HCT116 (cell line): ENCODE measurements around the gene RABL6. TPM values are rescaled to one million over a fixed set of nuclear protein-coding genes. Genes with fewer than 3 reads are reported as not detected.

Experiments
- ATAC-seq: fragments of 200-7000 bp; cut with Tn5 transposase; 2 replicates; pipeline ENCODE4 v1.9.1; 2020; ENCODE audit warnings: mild to moderate bottlenecking, moderate library complexity
- BruUV-seq: library from RNA; stranded (reverse); fragments of 400-500 nt; replicated peaks from 2 replicates; lab custom pipeline; 2021; lab: Mats Ljungman, UMichigan
- CTCF ChIA-PET: fragments of 300-600 bp; sonication (Branson Sonifier 250); formaldehyde crosslinking; loops from one replicate; lab custom pipeline; 2021; ENCODE audit warnings: antibody characterized with exemption; lab: Charles Lee
- POLR2A ChIA-PET: fragments of 300-600, 350-600 bp; sonication (Branson Sonifier 250); formaldehyde crosslinking; loops from one replicate; lab custom pipeline; 2021; ENCODE audit warnings: antibody characterized with exemption; lab: Charles Lee
- RAD21 ChIA-PET, 2 experiments: fragments of 300-600 bp; sonication (Branson Sonifier 250); formaldehyde crosslinking; loops; one replicate each; lab custom pipeline; 2023; ENCODE audit warnings: low total read pairs in 2 of 2; ENCODE audit not compliant: uncharacterized antibody in 2 of 2, unreplicated experiment in 2 of 2, low non-redundant PET in 1 of 2; lab: Charles Lee
- DNase-seq: peaks from one replicate; pipeline ENCODE4 v3.0.0-alpha.2; 2010; ENCODE audit warnings: low read depth, low spot score
- H2AFZ ChIP-seq: fragments of 200-600 bp; shearing (Covaris generic), sonication (generic); 2 replicates; pipeline ENCODE4 v1.6.1; 2017; ENCODE audit warnings: low read depth, mixed run types, mixed read lengths, antibody characterized with exemption, low read length; ENCODE audit not compliant: poor library complexity, severe bottlenecking
- H3K27ac ChIP-seq: 2 replicates; pipeline ENCODE4 v1.5.1; 2012; ENCODE audit warnings: low read depth, low read length
- H3K27me3 ChIP-seq: fragments of 200-600 bp; sonication (generic); 2 replicates; pipeline ENCODE4 v1.6.1; 2016; ENCODE audit warnings: mixed run types, low read length, mixed read lengths; ENCODE audit not compliant: insufficient read depth
- H3K36me3 ChIP-seq, 2 experiments: fragments of 200-500 bp in 1 of 2; fragments of 200-600 bp in 1 of 2; sonication (Bioruptor generic) in 1 of 2; sonication (generic) in 1 of 2; 2 replicates each; pipeline versions ENCODE4 v1.5.1 to v1.6.1; 2014 to 2016; ENCODE audit warnings: low read length in 2 of 2, inconsistent platforms in 1 of 2, mixed read lengths in 1 of 2, mixed run types in 1 of 2; ENCODE audit not compliant: insufficient read depth in 2 of 2, control insufficient read depth in 1 of 2
- H3K4me1 ChIP-seq, 2 experiments: fragments of 200-600 bp in 1 of 2; sonication (generic) in 1 of 2; 2 replicates each; pipeline versions ENCODE4 v1.5.1 to v1.6.1; 2012 to 2017; ENCODE audit warnings: low read length in 2 of 2, inconsistent platforms in 1 of 2, mild to moderate bottlenecking in 1 of 2, mixed read lengths in 1 of 2, mixed run types in 1 of 2, moderate library complexity in 1 of 2; ENCODE audit not compliant: insufficient read depth in 2 of 2, control insufficient read depth in 1 of 2
- H3K4me2 ChIP-seq: fragments of 200-600 bp; sonication (generic); 2 replicates; pipeline ENCODE4 v1.6.1; 2017; ENCODE audit warnings: mixed run types, low read length, mixed read lengths
- H3K4me3 ChIP-seq, 2 experiments: fragments of 200-600 bp in 1 of 2; sonication (generic) in 1 of 2; replicated peaks in 1 of 2; 2 replicates each; pipeline ENCODE4 v1.5.1; 2011 to 2016; ENCODE audit warnings: low read length in 2 of 2, control low read depth in 1 of 2, low read depth in 1 of 2, mild to moderate bottlenecking in 1 of 2, mixed read lengths in 1 of 2, mixed run types in 1 of 2
- H3K79me2 ChIP-seq: fragments of 200-600 bp; sonication (generic); 2 replicates; pipeline ENCODE4 v1.6.1; 2017; ENCODE audit warnings: mild to moderate bottlenecking, mixed run types, low read length, moderate library complexity, mixed read lengths; ENCODE audit not compliant: insufficient read depth
- H3K9ac ChIP-seq: fragments of 200-600 bp; sonication (generic); 2 replicates; pipeline ENCODE4 v1.6.1; 2016; ENCODE audit warnings: low read length, mixed read lengths
- H3K9me2 ChIP-seq: fragments of 200-600 bp; sonication (generic), shearing (Covaris generic); 2 replicates; pipeline ENCODE4 v1.6.1; 2017; ENCODE audit warnings: mixed run types, mild to moderate bottlenecking, moderate library complexity; ENCODE audit not compliant: insufficient read depth
- H3K9me3 ChIP-seq, 2 experiments: fragments of 200-500 bp in 1 of 2; fragments of 200-600 bp in 1 of 2; sonication (Bioruptor generic) in 1 of 2; sonication (generic) in 1 of 2; 2 replicates each; pipeline ENCODE4 v1.6.1; 2014 to 2017; ENCODE audit warnings: low read length in 2 of 2, mixed read lengths in 2 of 2, inconsistent platforms in 1 of 2, low read depth in 1 of 2, mild to moderate bottlenecking in 1 of 2, mixed run types in 1 of 2, moderate library complexity in 1 of 2; ENCODE audit not compliant: control insufficient read depth in 1 of 2, insufficient read depth in 1 of 2
- H4K20me1 ChIP-seq: fragments of 200-600 bp; sonication (generic), shearing (Covaris generic); 2 replicates; pipeline ENCODE4 v1.6.1; 2017; ENCODE audit warnings: mixed run types, mild to moderate bottlenecking, moderate library complexity; ENCODE audit not compliant: insufficient read depth
- CBX3 ChIP-seq: IDR thresholded peaks from 2 replicates; pipeline ENCODE4 v1.6.1; 2012; ENCODE audit warnings: low read depth
- CEBPB ChIP-seq: IDR thresholded peaks from 2 replicates; pipeline ENCODE4 v1.6.1; 2012; ENCODE audit warnings: low read depth
- EGR1 ChIP-seq: IDR thresholded peaks from 2 replicates; pipeline ENCODE4 v1.6.1; 2012; ENCODE audit warnings: low read depth
- FOSL1 ChIP-seq: IDR thresholded peaks from 2 replicates; pipeline ENCODE4 v1.6.1; 2012; ENCODE audit warnings: low read depth
- JUND ChIP-seq: IDR thresholded peaks from 2 replicates; pipeline ENCODE4 v1.6.1; 2012
- POLR2AphosphoS5 ChIP-seq: IDR thresholded peaks from 2 replicates; pipeline ENCODE4 v1.6.1; 2011; ENCODE audit warnings: mild to moderate bottlenecking, low read depth, low read length, moderate library complexity
- SRF ChIP-seq: IDR thresholded peaks from 2 replicates; pipeline ENCODE4 v1.6.1; 2012; ENCODE audit warnings: low read depth
- TCF7L2 ChIP-seq: IDR thresholded peaks from 2 replicates; pipeline ENCODE4 v1.7.0; 2011; ENCODE audit warnings: borderline replicate concordance, inconsistent platforms; ENCODE audit not compliant: insufficient read depth, insufficient read length; ENCODE audit errors: extremely low read depth
- ZFX ChIP-seq: fragments of 450-650 bp; IDR thresholded peaks from 2 replicates; pipeline ENCODE4 v1.6.1; 2017
- ZNF274 ChIP-seq: fragments of 200-500 bp; sonication (Bioruptor generic); IDR thresholded peaks from 2 replicates; pipeline ENCODE4 v1.6.1; 2014; ENCODE audit warnings: mild to moderate bottlenecking, low read depth, low read length, inconsistent platforms
- intact Hi-C: fragments of 100-400 bp; cut with micrococcal nuclease; formaldehyde crosslinking; loops from 2 replicates; pipeline ENCODE4 v1.10.0; 2022
- total RNA-seq: library from RNA; stranded (reverse); gene quantifications from one replicate; pipeline ENCODE4 v1.2.1, GENCODE V29; 2021; ENCODE audit not compliant: unreplicated experiment
- TF ChIP-seq, protein P1 (sequence below): IDR thresholded peaks from 2 replicates; pipeline ENCODE4 v1.6.1; 2012; ENCODE audit warnings: low read depth
- TF ChIP-seq, protein P2 (sequence below): IDR thresholded peaks from 2 replicates; pipeline ENCODE4 v1.6.1; 2012
- TF ChIP-seq, protein P3 (sequence below): IDR thresholded peaks from 2 replicates; pipeline ENCODE4 v1.6.1; 2011; ENCODE audit warnings: mild to moderate bottlenecking, low read length, moderate library complexity; ENCODE audit not compliant: insufficient replicate concordance; ENCODE audit errors: extremely low read depth

Gene RABL6
- total RNA-seq, 1 experiment from 2014 or later: 98.6 TPM

DNA sequence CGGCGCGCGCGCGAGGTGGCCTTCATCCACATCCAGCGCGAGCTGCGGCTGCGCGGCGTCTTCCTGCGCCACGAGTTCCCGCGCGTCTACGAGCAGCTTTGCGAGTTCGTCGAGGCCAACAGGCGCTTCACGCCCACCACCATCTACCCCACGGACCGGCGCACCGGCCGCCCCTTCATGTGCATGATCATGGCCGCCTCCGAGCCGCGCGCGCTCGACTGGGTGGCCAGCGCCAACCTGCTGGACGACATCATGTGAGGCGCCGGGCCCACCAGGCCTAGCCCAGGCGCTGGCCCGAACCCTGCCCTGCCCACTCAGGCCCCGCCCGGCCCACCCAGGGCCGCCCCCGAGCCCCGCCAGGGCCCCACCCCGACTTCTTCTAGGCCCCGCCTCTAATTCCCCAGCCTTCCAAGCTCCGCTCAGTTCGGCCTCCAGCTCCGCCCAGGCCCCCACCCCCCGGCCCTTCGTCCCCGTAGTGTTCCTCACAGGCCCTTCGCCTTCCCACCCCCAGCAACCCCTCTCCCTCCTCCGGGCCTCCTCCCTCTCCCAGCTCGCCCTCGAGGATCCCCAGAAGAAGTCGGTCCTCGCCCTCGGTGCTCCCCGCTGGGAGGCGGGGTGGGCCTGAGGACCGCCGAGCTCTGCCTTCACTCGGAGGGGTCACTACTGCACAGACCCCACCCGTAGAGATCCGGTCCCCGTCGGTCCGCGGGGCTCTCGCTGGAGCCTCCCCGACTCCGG, 39.5 kb downstream of the RABL6 start (continued):
- TF ChIP-seq, protein P1, sequence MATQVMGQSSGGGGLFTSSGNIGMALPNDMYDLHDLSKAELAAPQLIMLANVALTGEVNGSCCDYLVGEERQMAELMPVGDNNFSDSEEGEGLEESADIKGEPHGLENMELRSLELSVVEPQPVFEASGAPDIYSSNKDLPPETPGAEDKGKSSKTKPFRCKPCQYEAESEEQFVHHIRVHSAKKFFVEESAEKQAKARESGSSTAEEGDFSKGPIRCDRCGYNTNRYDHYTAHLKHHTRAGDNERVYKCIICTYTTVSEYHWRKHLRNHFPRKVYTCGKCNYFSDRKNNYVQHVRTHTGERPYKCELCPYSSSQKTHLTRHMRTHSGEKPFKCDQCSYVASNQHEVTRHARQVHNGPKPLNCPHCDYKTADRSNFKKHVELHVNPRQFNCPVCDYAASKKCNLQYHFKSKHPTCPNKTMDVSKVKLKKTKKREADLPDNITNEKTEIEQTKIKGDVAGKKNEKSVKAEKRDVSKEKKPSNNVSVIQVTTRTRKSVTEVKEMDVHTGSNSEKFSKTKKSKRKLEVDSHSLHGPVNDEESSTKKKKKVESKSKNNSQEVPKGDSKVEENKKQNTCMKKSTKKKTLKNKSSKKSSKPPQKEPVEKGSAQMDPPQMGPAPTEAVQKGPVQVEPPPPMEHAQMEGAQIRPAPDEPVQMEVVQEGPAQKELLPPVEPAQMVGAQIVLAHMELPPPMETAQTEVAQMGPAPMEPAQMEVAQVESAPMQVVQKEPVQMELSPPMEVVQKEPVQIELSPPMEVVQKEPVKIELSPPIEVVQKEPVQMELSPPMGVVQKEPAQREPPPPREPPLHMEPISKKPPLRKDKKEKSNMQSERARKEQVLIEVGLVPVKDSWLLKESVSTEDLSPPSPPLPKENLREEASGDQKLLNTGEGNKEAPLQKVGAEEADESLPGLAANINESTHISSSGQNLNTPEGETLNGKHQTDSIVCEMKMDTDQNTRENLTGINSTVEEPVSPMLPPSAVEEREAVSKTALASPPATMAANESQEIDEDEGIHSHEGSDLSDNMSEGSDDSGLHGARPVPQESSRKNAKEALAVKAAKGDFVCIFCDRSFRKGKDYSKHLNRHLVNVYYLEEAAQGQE: no peak

DNA sequence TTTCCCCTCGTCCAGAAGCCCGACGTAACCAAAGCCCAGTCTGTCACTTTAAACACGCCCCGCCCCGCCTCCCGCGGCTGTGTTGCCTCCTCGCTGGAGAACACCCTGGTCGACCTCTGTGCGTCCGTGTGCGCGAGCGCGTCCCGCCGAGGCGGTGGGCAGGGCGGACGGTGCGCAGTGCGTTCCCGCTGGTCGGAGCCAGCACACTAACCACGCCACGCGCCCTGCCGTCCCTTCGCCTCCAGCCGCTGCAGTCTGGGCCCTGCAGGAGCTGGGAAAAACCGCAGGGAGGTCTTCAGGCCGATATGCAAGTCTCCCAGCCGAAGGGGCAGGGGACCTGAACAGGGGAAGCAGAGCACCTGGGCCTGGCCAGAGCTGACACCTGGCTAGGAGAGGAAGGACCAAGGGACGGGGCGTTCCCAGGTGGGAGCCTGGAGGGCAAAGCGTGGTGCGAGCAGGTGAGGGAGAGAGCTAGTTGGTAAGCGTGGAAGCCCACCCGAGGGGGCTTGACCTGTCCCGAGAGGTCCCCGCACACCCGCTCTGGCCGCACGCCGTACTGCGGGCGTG, 40.2 kb downstream of the RABL6 start:
- peak; percentile 64 for ATAC-seq
- no TSS peak for BruUV-seq
- ChIA-PET POLR2A (interaction anchor here (0.6 to 0.9 kb wide), 2 partner anchors 18 to 24 kb away, joined by 3 to 4 read pairs; partner anchors contain the start of gene EDF1), CTCF (interaction anchor here (1.0 to 2.2 kb wide), 4 partner anchors 38 to 187 kb away, joined by 3 to 9 read pairs (median 4); partner anchors contain the start of gene TRAF2), RAD21 (interaction anchor here in 1 of 2 experiments (0.6 to 1.0 kb wide), 2 partner anchors 153 to 187 kb away, joined by 3 read pairs; no protein-coding TSS in a partner anchor)
- H3K9me3 ChIP-seq: no peaks in the 10 kb centered on the region
- peak overlapping the region; percentile 98 for H3K4me2 ChIP-seq
- no peaks in the 10 kb centered on the region for H3K9me2 ChIP-seq
- DNase-seq: peak; percentile 67
- H3K79me2 ChIP-seq: peaks cover 16% of the 10 kb centered on the region; the same call in 1 of the 2 replicates
- peak overlapping the region; percentile 96 for H3K9ac ChIP-seq
- H3K27me3 ChIP-seq: no peaks in the 10 kb centered on the region
- H3K36me3 ChIP-seq: peaks cover 0 to 14% of the 10 kb centered on the region in 2 experiments; a peak in 1 of 4 replicates
- H4K20me1 ChIP-seq: no peaks in the 10 kb centered on the region
- H3K27ac ChIP-seq: peak overlapping the region; percentile 88
- H2AFZ ChIP-seq: no peak overlapping the region
- peak overlapping the region; percentile 85 to 99 for H3K4me3 ChIP-seq
- intact Hi-C loops: loop anchor here (2.0 to 10.0 kb wide), 3 partner anchors 57 to 179 kb away; partner anchors contain the start of genes ABCA2, C8G, FBXW5 and TMEM141
- H3K4me1 ChIP-seq: peaks cover 11 to 25% of the 10 kb centered on the region in 2 experiments
- TF ChIP-seq EGR1 (no peak), SRF (no peak), ZFX (peak; percentile 66), POLR2AphosphoS5 (peak; percentile 70; the same call in 1 of the 2 replicates), ZNF274 (no peak), JUND (no peak), CEBPB (no peak), CBX3 (no peak), TCF7L2 (peak; percentile 24), FOSL1 (no peak)
- TF ChIP-seq, protein P2, sequence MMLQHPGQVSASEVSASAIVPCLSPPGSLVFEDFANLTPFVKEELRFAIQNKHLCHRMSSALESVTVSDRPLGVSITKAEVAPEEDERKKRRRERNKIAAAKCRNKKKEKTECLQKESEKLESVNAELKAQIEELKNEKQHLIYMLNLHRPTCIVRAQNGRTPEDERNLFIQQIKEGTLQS: no peak
- TF ChIP-seq, protein P3, sequence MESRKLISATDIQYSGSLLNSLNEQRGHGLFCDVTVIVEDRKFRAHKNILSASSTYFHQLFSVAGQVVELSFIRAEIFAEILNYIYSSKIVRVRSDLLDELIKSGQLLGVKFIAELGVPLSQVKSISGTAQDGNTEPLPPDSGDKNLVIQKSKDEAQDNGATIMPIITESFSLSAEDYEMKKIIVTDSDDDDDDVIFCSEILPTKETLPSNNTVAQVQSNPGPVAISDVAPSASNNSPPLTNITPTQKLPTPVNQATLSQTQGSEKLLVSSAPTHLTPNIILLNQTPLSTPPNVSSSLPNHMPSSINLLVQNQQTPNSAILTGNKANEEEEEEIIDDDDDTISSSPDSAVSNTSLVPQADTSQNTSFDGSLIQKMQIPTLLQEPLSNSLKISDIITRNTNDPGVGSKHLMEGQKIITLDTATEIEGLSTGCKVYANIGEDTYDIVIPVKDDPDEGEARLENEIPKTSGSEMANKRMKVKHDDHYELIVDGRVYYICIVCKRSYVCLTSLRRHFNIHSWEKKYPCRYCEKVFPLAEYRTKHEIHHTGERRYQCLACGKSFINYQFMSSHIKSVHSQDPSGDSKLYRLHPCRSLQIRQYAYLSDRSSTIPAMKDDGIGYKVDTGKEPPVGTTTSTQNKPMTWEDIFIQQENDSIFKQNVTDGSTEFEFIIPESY: no peak
